HG03108 (cell line): Measurements from ENCODE around the gene VEPH1.

Source experiments
- ATAC-seq: cut with Tn5 transposase; IDR thresholded peaks from one replicate; pipeline ENCODE4 v1.9.1; 2021; ENCODE audit warnings: moderate library complexity; ENCODE audit not compliant: unreplicated experiment

VEPH1 gene

GRCh38 chr3:157393113-157393512, 110.1 kb downstream of the VEPH1 start:
- ATAC-seq: no peak

- ATAC-seq: no peak
These were observed 111.1 kb downstream of the VEPH1 start for GRCh38 chr3:157392104-157392503.

- no peak for ATAC-seq
These were observed 112.3 kb downstream of the VEPH1 start for GRCh38 chr3:157390713-157391515.

- ATAC-seq: no peak
These were observed 114.2 kb downstream of the VEPH1 start for GRCh38 chr3:157388976-157389375.

GRCh38 chr3:157387708-157388435, 115.3 kb downstream of the VEPH1 start:
- no peak for ATAC-seq

GRCh38 chr3:157384491-157384890, 118.7 kb downstream of the VEPH1 start:
- ATAC-seq: no peak

- ATAC-seq: no peak
These were observed 119.2 kb downstream of the VEPH1 start for GRCh38 chr3:157384031-157384430.

GRCh38 chr3:157381606-157382005, 121.6 kb downstream of the VEPH1 start:
- no peak for ATAC-seq

- no peak for ATAC-seq
These were observed 123.6 kb downstream of the VEPH1 start for GRCh38 chr3:157379525-157380140.

- no peak for ATAC-seq
These were observed 126.5 kb downstream of the VEPH1 start for GRCh38 chr3:157376603-157377300.

- no peak for ATAC-seq
These were observed 127.8 kb downstream of the VEPH1 start for GRCh38 chr3:157375342-157375986.

GRCh38 chr3:157374933-157375332, 128.3 kb downstream of the VEPH1 start:
- ATAC-seq: no peak

GRCh38 chr3:157373783-157374182, 129.4 kb downstream of the VEPH1 start:
- ATAC-seq: no peak

GRCh38 chr3:157370867-157371266, 132.3 kb downstream of the VEPH1 start:
- no peak for ATAC-seq

- no peak for ATAC-seq
These were observed 133.3 kb downstream of the VEPH1 start for GRCh38 chr3:157369727-157370421.

GRCh38 chr3:157368171-157368570, 135.0 kb downstream of the VEPH1 start:
- no peak for ATAC-seq

- no peak for ATAC-seq
These were observed 139.8 kb downstream of the VEPH1 start for GRCh38 chr3:157363393-157363792.

GRCh38 chr3:157362348-157362747, 140.9 kb downstream of the VEPH1 start:
- ATAC-seq: no peak

GRCh38 chr3:157360044-157360443, 143.2 kb downstream of the VEPH1 start:
- ATAC-seq: no peak

GRCh38 chr3:157356541-157356940, 146.7 kb downstream of the VEPH1 start:
- no peak for ATAC-seq
